Fibroblast of lung (primary cell): ENCODE results near the gene CEP250. TPM values are rescaled to one million over a fixed set of nuclear protein-coding genes. Genes with fewer than 3 reads are reported as not detected.

Experiments used
- DNase-seq, 2 donors: peaks; one replicate each; pipeline versions ENCODE4 v3.0.0 to v3.0.0-alpha.2; 2010; ENCODE audit warnings: low read depth in 2 of 2
- H2AFZ ChIP-seq: 2 replicates; pipeline ENCODE4 v1.5.1; 2012; ENCODE audit warnings: low read length, control low read depth, inconsistent platforms
- H3K27ac ChIP-seq: 2 replicates; pipeline ENCODE4 v1.5.1; 2011; ENCODE audit warnings: low read length, control low read depth; ENCODE audit not compliant: insufficient read depth
- H3K27me3 ChIP-seq: 2 replicates; pipeline ENCODE4 v1.5.1; 2011; ENCODE audit warnings: mild to moderate bottlenecking, low read length; ENCODE audit not compliant: control insufficient read depth, insufficient read depth
- H3K36me3 ChIP-seq: 2 replicates; pipeline ENCODE4 v1.5.1; 2011; ENCODE audit warnings: low read length; ENCODE audit not compliant: control insufficient read depth, insufficient read depth
- H3K4me1 ChIP-seq: 2 replicates; pipeline ENCODE4 v1.5.1; 2011; ENCODE audit warnings: low read length; ENCODE audit not compliant: control insufficient read depth, insufficient read depth; ENCODE audit errors: extremely low read depth
- H3K4me2 ChIP-seq: 2 replicates; pipeline ENCODE4 v1.5.1; 2011; ENCODE audit warnings: low read length, control low read depth; ENCODE audit not compliant: insufficient read depth; ENCODE audit errors: extremely low read depth
- H3K4me3 ChIP-seq, 4 experiments: fragments of 200-600 bp in 1 of 4; sonication (generic) in 1 of 4; replicated peaks in 1 of 4; 2 replicates each; pipeline ENCODE4 v1.5.1; 2011 to 2016; ENCODE audit warnings: low read length in 4 of 4, low read depth in 3 of 4, mild to moderate bottlenecking in 3 of 4, control low read depth in 2 of 4, inconsistent platforms in 1 of 4, mixed read lengths in 1 of 4; ENCODE audit not compliant: insufficient read depth in 1 of 4; ENCODE audit errors: control extremely low read depth in 1 of 4
- H3K79me2 ChIP-seq: 2 replicates; pipeline ENCODE4 v1.5.1; 2012; ENCODE audit warnings: mild to moderate bottlenecking, low read length, inconsistent platforms; ENCODE audit not compliant: control insufficient read depth, insufficient read depth
- H3K9ac ChIP-seq: 2 replicates; pipeline ENCODE4 v1.5.1; 2011; ENCODE audit warnings: mild to moderate bottlenecking, low read length, control low read depth; ENCODE audit not compliant: insufficient read depth
- H3K9me3 ChIP-seq: 2 replicates; pipeline ENCODE4 v1.5.1; 2012; ENCODE audit warnings: low read depth, low read length; ENCODE audit not compliant: control insufficient read depth, insufficient read depth
- H4K20me1 ChIP-seq: 2 replicates; pipeline ENCODE4 v1.5.1; 2011; ENCODE audit warnings: low read length; ENCODE audit not compliant: control insufficient read depth, insufficient read depth; ENCODE audit errors: extremely low read depth
- CTCF ChIP-seq, 2 donors: IDR thresholded peaks in 1 of 2; conservative IDR thresholded peaks in 1 of 2; 1 replicate in 1 of 2; 2 replicates in 1 of 2; pipeline ENCODE4 v1.5.1; 2011 to 2012; ENCODE audit warnings: low read length in 2 of 2, control low read depth in 1 of 2, inconsistent platforms in 1 of 2, low read depth in 1 of 2, mild to moderate bottlenecking in 1 of 2
- EZH2 ChIP-seq: IDR thresholded peaks from 2 replicates; pipeline ENCODE4 v1.5.1; 2012; ENCODE audit warnings: low read length, control low read depth, mild to moderate bottlenecking; ENCODE audit errors: missing control alignments
- polyA plus RNA-seq, 2 donors: library from polyadenylated mRNA; depleted of rRNA in 1 of 2; stranded (reverse) in 1 of 2; unstranded in 1 of 2; fragments of >200 nt; gene quantifications; 2 replicates each; pipeline ENCODE4 v1.2.1, GENCODE V29; 2011 to 2012; ENCODE audit warnings: missing spikeins in 1 of 2
- total RNA-seq: library from RNA; depleted of rRNA; stranded (reverse); fragments of >200 nt; gene quantifications from 2 replicates; pipeline ENCODE4 v1.2.1, GENCODE V29; 2014

The CEP250 gene
- total and polyA plus RNA-seq, 2 donors (not counting 1 experiment from before 2014, with no cell fraction given), result 11.3 to 45.9 TPM

GRCh38 chr20:35467339-35468224 is 12.2 kb downstream of the CEP250 start:
- TF ChIP-seq EZH2 (no peak), CTCF (conservative IDR thresholded peaks at IDR 0.05 in 1 of 2, IDR thresholded peaks at IDR 0.05 in 1 of 2; ENCODE audit: low read depth in 1 of 2, low read length in 2 of 2) (no peak)
- no peaks in the 10 kb centered on the region for H4K20me1 ChIP-seq
- H2AFZ ChIP-seq, result no peak overlapping the region
- H3K79me2 ChIP-seq, result no peaks in the 10 kb centered on the region
- peak; percentile 77 to 91 for DNase-seq
- H3K9me3 ChIP-seq, result no peaks in the 10 kb centered on the region
- no peak overlapping the region for H3K4me3 ChIP-seq
- no peaks in the 10 kb centered on the region for H3K27me3 ChIP-seq
- peak overlapping the region; percentile 27 for H3K4me2 ChIP-seq
- H3K4me1 ChIP-seq, result peaks cover 14% of the 10 kb centered on the region
- peaks cover 16% of the 10 kb centered on the region for H3K36me3 ChIP-seq
- H3K9ac ChIP-seq, result no peak overlapping the region
- no peak overlapping the region for H3K27ac ChIP-seq

GRCh38 chr20:35468671-35469334 is 13.4 kb downstream of the CEP250 start:
- Histone ChIP-seq H3K36me3 (peaks cover 22% of the 10 kb centered on the region), H3K27me3 (no peaks in the 10 kb centered on the region), H3K9me3 (no peaks in the 10 kb centered on the region), H4K20me1 (no peaks in the 10 kb centered on the region), H3K4me3 (no peak overlapping the region), H2AFZ (no peak overlapping the region), H3K79me2 (no peaks in the 10 kb centered on the region), H3K4me2 (no peak overlapping the region), H3K27ac (no peak overlapping the region), H3K9ac (no peak overlapping the region), H3K4me1 (peaks cover 14% of the 10 kb centered on the region)
- DNase-seq, result peak in 1 of 2 donors; percentile 25
- no peak for TF ChIP-seq EZH2
- TF ChIP-seq CTCF (conservative IDR thresholded peaks at IDR 0.05 in 1 of 2, IDR thresholded peaks at IDR 0.05 in 1 of 2; ENCODE audit: low read depth in 1 of 2, low read length in 2 of 2), result no peak

GRCh38 chr20:35472209-35472608 is 16.8 kb downstream of the CEP250 start:
- H3K4me3 ChIP-seq, result no peak overlapping the region
- H3K36me3 ChIP-seq, result peaks cover 22% of the 10 kb centered on the region
- peaks cover 11% of the 10 kb centered on the region for H3K4me1 ChIP-seq
- H4K20me1 ChIP-seq, result no peaks in the 10 kb centered on the region
- H2AFZ ChIP-seq, result no peak overlapping the region
- DNase-seq, result no peak
- no peak overlapping the region for H3K27ac ChIP-seq
- H3K4me2 ChIP-seq, result no peak overlapping the region
- TF ChIP-seq EZH2, result no peak
- no peak overlapping the region for H3K9ac ChIP-seq
- H3K9me3 ChIP-seq, result no peaks in the 10 kb centered on the region
- H3K27me3 ChIP-seq, result no peaks in the 10 kb centered on the region
- no peaks in the 10 kb centered on the region for H3K79me2 ChIP-seq
